MM.1S (cell line): ENCODE data around the gene RPL6.

Experiments
- CTCF ChIP-seq: fragments of 300-600 bp; sonication (generic); IDR thresholded peaks from 2 replicates; pipeline ENCODE4 v1.5.1; 2016; ENCODE audit warnings: antibody characterized with exemption, low read length, mixed read lengths
- EZH2 ChIP-seq: fragments of 300-600 bp; sonication (generic); optimal IDR thresholded peaks from 2 replicates; pipeline ENCODE3; 2017; ENCODE audit warnings: low read depth, mild to moderate bottlenecking, antibody characterized with exemption, low read length, mixed read lengths

GRCh38 chr12:112419297-112420133 lies 10.1 kb upstream of the RPL6 start:
- TF ChIP-seq CTCF (no peak), EZH2 (no peak)
